ELF-1 (cell line): Measurements from ENCODE around the gene ZNF408.
A peak's percentile ranks its signal among the peaks of the same experiment; 100 is the strongest.
"Not testable (repeated sequence)": the region's sequence is repeated elsewhere in the genome, so short reads cannot be mapped to it uniquely, and the experiment has no call there.

Experiments
- DNase-seq: peaks from one replicate; pipeline ENCODE4 v3.0.0-alpha.2; 2016; ENCODE audit warnings: low read depth, low spot score

Gene ZNF408

DNA sequence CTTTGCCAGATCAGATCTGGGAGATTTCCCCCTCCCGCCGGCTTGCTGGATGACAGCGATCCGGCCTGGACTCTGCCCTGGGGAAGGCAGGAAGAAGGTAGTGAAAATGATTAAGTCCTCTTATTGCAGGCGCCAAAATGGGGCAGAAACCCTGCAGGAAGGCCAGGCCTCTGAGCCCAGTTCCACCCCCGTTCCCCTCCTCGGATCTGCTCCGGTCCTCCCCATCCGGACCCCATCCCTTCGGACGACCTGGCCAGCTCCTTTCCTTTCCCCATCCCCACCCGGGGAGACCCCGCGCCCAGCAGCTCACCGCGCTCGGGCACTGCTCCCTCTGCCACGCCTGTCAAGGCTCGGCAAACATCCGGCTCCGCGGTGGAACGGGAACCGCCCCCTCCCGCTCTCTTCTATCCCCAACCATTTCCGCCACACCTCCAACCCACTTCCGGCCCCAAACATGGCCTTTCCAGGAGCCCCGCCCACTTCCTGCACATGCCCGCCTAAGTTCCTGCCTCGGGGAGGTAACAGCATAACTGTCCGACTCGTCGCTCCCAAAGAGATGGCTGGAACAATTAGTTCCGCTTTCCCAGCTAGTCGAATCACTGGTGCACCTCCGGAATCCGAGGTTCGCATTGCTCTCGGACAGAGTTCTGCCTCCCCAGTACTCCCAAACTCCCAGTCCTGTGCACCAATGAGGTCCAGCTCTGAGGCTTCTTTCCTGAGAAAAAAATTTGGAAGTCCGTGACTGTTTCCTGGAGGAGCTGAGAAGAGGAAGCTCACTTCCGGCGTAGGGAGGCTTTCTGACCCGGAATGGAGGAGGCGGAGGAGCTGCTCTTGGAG is at the start of gene ZNF408, which contains the start of gene ARHGAP1:
Gene ZNF408, plus strand, starts transcription at position 791 of the 837 bp plus-strand sequence. Its CDS starts 17 bp downstream, at position 808.
Gene ARHGAP1, minus strand, starts transcription at position 379 of the 837 bp plus-strand sequence. CDS start 4,512 bp downstream, outside the sequence.
- DNase-seq, result peak; percentile 99

DNA sequence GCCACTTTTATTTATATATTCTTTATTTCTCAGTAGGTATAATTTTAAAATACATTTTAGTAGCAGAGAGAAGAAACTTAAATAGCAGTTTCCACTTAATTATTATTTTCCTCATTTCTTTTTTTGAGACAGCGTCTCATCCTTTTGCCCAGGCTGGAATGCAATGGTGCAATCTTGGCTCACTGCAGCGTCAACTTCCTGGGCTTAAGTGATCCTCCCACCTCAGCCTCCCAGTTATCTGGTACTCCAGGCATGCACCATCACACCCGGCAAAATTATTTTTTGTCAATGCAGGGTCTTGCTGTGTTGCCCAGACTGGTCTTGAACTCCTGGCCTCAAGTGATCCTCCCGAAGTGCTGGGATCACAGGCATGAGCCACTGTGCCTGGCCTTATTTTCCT is 45.2 kb upstream of the ZNF408 start:
- no peak for DNase-seq

DNA sequence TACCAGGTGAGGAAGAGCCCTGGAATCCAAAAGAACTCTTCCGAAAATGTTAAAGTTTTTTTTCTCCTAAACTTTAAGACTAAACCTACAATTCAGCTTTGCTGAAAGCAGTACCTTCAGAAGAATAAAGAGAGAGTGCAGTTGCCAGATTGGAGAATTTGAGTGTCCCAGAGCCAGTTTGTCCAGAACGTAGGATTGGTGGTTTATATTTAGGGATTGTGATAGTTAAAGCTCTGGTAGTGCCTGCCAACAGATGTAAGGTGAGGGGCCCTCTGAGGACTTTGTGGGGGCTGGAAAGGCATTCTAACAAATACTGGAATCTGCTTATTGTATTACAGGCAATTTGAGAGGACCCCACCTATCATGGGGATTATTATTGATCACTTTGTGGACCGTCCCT is 43.6 kb upstream of the ZNF408 start:
- no peak for DNase-seq

DNA sequence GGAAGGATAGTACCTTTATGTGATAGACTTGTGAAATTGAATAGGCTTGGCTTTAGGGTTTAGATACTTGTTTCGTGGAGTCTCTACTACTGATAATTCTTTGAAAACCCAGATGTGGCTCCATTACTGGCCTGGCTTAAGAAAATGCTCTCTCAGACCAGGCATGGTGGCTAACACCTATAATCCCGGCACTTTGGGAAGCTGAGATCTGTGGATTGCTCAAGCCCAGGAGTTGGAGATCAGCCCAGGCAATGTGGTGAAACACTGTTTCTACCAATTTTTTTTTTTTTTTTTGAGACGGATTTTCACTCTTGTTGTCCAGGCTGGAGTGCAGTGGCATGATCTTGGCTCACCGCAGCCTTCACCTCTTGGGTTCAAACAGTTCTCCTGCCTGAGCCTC is 42.6 kb upstream of the ZNF408 start:
- no peak for DNase-seq

DNA sequence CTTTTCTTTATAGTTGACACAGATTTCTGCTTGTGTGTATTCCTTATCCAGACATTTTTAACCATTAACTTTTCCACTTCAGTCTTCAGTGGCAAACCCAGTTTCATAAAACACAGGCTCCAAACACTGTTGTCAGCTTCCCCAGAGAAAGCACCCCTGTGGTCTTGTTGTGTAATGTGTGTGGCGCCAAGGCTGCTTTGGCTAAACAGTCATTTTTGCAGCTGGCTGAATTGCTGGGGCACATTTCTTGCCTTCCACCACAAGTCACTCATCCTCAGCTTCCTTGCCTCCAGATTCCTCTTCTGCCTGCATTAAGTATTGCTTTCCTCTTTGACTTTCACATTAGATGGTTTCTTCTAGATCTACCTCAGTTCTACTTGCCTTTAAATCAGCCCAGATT is 40.9 kb upstream of the ZNF408 start:
- DNase-seq, result no peak

DNA sequence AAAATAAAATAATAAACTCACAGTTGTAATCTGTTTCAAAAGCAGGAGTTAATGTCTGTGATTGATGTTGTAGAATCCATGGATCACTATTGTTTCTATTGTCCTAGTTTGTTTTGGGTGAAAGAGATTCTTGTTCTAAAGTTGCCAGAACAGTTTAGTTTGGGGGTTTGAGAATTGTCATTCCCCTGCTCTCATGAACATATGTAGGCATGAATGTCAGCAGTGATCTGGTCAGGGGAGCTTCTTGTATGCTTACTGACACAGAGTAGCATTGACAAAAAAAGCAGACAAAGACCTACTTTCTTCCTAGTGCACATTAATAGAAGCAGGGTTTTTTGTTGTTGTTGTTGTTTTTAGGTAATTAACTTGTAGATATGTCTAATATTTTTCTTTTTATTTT is 39.0 kb upstream of the ZNF408 start:
- DNase-seq, result no peak

DNA sequence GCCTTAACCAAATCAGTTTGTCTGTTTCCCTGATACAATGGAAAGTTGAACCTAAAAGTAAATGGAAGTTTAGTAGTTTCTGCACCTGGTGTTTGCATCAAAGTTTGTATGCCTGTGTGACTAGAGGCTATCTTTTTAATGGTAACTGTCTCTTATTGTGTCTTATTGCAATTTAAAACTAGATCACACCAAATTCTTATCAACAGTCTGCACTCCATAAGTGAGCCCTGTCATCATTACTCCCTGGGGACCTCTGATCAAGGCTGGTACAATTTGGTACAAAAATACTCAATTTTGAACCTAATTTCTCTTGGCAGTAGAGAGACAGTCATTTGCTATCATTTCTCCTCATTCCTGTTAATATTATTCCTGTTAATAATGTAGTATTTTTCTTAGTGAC is 38.5 kb upstream of the ZNF408 start:
- no peak for DNase-seq

DNA sequence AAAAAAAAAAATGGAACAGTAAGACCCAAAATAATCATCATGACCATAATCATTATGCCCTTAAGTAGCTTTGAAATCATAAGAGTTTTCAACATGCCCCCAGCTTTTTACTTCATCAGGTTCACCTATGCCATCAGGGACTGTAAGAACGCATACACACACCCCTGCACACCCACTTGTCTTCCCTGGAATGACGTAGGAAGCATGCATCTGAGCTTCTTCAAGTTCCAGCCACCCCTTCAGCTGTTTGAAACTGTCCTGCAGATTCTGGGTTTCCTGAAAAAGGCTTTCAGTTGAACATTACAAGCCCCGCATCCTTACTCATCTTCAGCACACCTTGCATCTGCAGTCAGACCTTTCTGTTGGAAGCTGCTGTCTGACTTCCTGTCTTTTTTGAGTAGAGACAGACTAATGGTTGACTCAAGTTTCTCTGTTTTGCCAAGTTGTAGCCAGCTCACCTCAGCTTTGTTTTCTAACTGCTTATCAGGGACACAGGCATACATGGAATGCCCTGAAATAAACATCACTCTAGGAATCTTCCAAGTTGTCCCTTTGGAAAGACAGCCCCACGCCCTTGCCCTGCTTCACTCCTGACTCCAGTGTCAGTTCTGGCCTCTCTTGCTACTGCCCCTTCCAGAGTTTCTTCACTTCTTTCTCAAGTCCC is 37.4 kb upstream of the ZNF408 start:
- no peak for DNase-seq

DNA sequence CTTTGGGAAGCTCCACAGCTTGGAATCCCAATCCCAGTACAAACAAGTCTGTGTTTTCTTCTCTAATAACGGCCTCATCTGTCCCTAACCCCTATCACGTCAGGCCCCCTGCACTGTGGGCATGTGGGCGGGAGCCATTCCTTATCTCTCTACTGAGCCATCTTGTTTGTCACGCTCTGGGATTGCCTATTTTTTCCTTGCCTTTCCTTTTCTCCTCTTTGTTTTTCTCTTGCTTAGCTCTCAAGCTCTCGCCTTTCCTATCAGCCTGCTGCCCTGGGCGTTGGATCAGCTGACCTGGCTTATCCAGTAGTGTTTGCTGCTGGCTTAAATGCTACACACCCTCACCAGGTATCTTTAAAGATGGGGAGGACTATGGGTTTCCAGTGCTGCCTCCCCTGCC is 36.2 kb upstream of the ZNF408 start:
- DNase-seq, result no peak

DNA sequence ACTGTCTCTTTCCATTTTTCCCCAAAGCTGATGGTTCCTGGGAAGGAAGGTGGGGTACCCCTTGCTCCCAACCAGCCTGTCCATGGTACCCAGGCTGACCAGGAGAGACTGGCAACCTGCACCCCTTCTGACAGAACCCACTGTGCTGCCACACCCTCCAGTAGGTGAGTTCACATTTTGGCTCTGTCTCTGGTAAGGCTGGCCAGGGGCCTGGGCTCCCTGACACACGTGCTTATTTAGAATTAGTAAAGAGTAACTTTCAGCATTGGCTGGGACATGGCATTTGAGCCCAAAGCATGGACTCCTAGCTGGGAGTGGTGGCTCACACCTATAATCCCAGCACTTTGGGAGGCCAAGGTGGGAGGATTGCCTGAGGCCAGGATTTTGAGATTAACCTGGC is 35.5 kb upstream of the ZNF408 start:
- no peak for DNase-seq

DNA sequence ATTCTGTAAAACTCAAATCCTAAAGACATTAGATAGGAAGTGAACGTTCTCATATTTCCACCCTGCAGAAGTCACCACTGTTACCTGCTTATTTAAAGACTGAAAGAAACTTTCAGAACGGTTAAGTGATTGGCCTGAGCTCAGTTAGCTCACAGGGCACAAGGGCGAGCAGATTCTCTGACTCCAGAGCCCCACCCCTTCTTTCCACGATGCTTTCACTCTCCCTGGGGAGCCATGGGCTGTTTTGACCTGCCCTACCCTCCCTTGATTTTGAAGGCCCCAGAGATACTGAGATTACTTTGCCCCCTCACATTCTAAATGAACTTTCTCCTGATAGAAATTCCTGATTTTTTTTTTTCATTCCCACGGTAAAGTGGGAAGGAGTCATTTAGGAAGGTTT is 34.3 kb upstream of the ZNF408 start:
- no peak for DNase-seq

DNA sequence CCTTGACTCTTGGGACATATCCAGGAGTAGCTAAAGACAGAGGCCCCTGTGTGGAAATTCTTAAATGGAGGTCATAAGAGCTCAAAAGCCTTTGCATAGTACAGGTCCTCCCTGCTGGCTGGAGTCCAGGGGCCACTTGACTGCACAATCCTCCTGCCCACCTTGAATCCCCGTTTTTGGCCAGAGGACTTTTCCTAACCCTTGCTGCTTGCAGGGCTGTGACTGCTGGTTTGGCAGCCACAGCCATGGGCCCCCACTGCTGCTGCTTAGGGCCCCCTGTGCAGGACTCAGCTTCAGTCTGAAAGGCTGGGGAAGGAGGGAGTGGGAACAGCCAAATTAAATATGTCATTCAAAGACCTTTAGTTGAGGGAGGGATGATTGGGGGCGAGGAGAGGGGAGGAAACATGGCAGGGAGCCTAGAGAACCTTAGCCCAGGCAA is 33.8 kb upstream of the ZNF408 start:
- no peak for DNase-seq

DNA sequence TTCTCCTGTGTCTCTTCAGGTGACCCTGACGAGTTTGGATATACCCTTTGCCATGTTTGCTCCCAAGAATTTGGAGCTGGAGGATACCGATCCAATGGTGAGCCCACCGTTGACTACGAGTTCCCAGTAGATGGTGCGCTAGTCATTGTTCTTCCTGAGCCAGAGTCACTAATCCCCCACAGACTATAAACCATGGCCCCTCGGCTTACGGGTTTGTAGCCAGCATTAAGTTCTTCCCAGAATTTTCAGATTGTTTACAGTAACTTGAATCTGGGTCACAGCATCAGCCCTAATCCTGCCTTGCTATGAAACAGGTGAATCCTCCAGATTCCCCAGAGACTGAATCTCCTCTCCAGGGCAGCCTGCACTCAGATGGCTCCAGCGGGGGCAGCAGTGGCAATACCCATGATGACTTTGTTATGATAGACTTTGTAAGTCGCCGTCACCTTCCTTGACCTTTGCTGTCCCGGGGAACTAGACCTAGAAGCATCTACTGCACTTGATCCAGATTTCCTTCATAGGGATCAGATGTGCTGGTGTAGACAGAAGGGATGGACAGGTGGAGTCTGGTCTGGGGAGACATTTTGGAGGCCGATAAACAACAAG is 32.2 kb upstream of the ZNF408 start:
- no peak for DNase-seq

DNA sequence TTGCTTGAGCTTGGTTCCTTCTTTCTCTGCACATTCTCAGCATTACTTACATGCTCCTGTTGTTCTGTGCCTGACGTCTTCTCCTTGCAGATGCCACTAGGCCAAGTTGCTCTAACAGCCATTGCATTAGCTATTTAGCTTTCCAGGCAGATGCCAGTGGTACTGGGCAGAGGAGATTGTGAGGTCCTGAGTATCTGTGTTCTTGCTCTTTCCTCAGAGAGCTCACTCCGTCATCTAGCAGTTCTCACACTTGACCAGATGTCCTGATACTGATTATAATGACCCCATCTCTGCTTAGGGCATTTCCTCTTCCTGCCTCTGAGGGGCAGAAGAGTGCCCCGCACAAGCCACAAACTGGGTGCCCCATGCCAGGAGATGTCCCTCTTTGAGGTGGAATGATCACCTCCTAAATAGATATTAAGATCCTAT is 31.1 kb upstream of the ZNF408 start:
- DNase-seq, result no peak

DNA sequence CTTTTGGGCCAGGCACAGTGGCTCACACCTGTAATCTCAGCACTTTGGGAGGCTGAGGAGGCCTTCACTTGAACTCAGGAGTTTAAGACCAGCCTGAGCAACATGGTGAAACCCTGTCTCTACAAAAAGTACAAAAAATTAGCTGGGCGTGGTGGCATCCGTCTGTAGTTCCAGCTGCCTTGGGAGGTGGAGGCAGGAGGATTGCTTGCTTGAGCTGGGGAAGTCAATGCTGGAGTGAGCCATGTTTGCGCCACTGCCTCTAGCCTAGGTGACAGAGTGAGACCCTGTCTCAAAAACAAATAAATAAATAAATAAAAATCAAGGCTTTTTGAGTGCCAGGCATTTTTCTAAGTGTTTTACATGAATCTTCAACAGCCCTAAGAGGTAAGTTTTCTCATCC is 30.3 kb upstream of the ZNF408 start:
- DNase-seq, result not testable (repeated sequence)

DNA sequence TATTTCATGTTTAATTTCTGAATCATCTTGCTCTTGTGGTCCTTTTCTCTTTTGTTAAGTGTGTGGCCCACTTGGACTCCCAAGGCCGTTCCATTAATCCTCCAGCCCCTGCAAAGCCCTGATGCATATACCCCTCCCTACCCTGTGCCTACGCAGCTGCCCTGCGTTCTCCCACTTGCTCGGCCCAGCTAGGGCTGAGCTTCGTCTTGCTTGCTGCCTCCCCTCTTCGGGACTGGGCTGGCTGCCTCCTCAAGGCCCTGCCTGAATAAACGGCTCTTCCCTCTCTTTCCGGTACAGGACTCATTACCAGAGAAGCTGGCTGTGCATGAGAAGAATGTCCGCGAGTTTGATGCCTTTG is 28.9 kb upstream of the ZNF408 start:
- no peak for DNase-seq

DNA sequence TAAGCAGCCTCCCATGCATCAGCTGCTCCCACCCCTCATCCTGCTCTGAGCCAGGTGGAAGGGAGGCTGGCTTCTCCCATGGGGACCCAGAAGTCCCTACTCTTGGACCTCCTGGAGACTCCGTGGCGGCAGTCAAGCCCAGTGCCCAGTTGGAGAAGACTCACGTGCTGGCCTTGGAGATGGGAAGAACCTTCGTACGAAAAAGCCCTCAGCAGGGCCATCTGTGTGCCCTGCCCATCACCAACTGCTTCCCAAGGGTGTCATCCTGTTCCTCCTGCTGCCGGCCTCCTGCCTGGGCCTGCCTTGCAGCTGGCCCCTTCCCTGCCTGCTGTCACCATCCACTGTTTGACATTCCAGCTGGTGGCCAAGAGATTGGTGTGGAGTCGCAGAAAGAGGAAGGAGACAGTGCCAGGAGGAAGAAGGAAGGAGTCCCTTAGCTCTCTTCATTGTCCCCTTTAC is 28.4 kb upstream of the ZNF408 start:
- DNase-seq, result no peak

DNA sequence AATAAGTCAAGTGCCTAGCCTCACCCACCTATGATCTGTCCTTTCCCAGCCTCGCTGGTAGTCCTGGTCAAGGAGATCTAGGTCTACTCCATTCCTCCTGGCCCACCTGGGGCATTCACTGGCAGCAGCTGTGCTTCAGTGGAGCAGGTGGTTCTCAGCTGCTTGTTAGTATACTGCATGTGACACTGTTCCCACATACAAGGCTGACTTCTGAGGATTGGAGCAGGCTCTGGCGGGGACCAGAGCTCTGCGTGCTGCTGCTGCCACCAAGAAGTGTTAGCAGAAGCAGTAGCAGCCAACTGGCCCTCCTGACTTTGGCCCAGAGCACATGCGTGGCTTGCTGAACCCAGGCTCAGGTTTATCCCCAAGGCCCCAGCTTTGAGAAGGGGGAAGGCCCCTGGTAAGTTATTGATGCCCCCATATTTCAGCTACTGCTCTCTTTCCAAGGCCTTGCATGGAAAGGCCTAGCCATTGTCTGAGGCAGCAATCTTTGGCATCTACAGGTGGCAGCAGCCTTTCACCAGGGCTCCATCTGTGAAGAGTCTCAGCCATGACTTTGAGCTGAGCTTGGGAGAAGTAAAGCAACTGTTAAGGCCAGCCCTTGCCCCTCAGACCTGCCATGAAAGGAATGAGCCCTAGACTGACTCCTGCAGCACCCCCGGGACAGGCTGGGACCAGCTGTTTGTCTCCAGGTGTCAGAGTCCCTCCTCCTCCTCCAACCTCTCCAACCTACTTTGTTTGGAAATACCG is 26.9 kb upstream of the ZNF408 start:
- DNase-seq, result no peak

DNA sequence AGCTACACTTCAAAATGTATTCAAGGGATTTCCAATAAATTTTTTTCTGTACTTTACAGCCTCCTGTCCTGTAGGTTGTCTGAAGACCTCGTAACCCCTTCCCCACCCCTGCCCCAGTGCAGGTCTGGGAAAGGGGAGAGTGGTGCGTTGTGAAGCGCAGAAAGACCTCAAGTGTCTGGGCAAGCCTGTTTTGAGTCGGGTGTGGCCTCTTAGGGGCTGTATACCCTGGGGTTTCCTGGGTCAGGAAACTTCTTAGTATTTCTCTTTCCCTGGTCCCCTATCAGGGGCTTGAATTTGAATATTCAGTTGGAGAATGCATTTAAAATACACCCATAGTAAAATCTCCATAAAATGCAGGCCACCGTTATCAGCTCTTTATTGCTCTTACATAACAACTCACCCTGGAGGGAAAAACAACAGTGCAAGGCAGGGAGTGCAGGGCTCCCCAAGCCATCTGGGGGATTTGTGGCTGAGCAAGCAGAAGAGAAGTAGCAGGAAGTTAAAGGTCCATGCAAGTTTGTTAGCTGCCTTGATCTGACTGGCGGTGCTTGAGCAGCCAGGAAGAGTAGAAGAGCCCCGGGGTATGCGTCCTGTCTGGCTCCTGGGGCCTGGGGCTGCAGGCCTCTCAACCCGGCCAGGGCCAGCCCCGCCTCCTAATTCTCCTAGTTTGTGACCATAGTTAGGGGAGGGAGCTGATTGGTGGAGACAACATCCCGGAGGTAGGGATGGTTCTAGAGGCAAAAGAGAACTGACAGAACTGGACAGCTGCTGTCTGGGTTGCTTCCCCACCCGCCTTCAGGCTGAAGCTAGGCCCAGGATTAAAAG is 26.2 kb upstream of the ZNF408 start:
- DNase-seq, result peak; percentile 98

DNA sequence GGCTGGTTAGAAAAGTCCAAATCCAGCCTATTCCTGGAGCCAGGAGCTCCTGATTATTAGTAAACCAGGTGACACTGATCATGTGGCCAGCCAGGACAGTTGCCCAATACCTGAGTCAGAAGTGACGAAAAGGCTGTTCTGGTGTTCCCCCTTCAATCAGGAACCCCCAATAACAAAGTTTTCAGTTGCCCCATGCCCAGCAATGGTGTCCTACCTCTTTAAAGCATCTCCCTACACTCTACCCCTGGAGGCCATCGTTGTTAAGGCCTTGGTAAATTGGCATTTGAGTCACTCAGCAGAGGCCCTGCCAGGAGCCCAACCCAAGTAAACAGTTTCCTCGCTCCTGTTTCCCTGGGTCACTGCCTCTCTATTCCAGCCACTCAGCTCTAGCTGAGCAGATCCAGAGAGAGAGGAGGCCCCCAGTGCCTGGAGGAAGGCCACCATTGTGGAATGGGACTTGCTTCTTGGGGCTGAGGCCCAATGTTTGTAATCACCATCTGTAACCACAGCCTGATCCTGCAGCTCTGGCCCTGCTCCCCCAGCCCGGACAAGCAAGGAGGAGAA is 25.5 kb upstream of the ZNF408 start:
- peak; percentile 63 for DNase-seq

DNA sequence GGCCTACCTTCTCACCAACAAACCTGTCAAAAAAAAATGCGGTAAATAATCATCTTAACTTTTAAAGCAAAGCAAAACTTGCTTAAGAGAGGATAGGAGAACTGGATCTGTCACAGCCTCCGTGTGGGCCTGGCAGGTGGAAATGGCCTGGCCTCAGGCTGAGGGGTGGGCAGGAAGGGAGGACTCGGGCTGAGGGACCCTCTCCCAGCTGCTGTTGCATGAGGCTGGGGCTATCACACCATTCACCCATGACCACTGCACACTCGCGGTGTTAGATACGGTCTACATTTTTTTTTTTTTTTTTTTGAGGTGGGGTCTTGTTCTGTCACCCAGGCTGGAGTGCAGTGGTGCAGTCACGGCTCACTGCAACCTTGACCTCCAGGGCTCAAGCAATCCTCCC is 24.9 kb upstream of the ZNF408 start:
- no peak for DNase-seq
